Heart left ventricle (tissue), 16 donors: Measurements from ENCODE around the gene NDUFV3. TPM values are rescaled to one million over a fixed set of nuclear protein-coding genes. Genes with fewer than 3 reads are reported as not detected.
A peak's percentile ranks its signal among the peaks of the same experiment; 100 is the strongest.

ENCODE experiments used
- ATAC-seq, 4 donors: fragments of 200-7000 bp; cut with Tn5 transposase; one replicate each; pipeline ENCODE4 v1.9.1; 2020 to 2022; ENCODE audit warnings: moderate library complexity in 4 of 4, mild to moderate bottlenecking in 3 of 4, moderate number of reproducible peaks in 1 of 4
- DNase-seq, 5 donors: peaks; one replicate each; pipeline ENCODE4 v3.0.0-alpha.2; 2020
- H3K27ac ChIP-seq, 12 donors: fragments of 200-600 bp; sonication (generic) in 4 of 12; one replicate each; pipeline versions ENCODE4 v1.5.0 to v1.8.0; 2016 to 2022; ENCODE audit warnings: mild to moderate bottlenecking in 2 of 12
- H3K27me3 ChIP-seq, 9 donors: fragments of 200-600 bp; sonication (generic) in 2 of 9; one replicate each; pipeline versions ENCODE4 v1.5.1 to v1.8.0; 2016 to 2022; ENCODE audit warnings: mild to moderate bottlenecking in 3 of 9
- H3K36me3 ChIP-seq, 9 donors: fragments of 200-600 bp; sonication (generic) in 2 of 9; one replicate each; pipeline versions ENCODE4 v1.5.0 to v1.8.0; 2018 to 2022; ENCODE audit warnings: mild to moderate bottlenecking in 2 of 9
- H3K4me1 ChIP-seq, 12 donors: fragments of 200-600 bp; sonication (generic) in 4 of 12; one replicate each; pipeline versions ENCODE4 v1.5.0 to v1.8.0; 2016 to 2022; ENCODE audit warnings: mild to moderate bottlenecking in 3 of 12
- H3K4me3 ChIP-seq, 12 donors: fragments of 200-600 bp; sonication (generic) in 4 of 12; one replicate each; pipeline versions ENCODE4 v1.5.0 to v1.8.0; 2017 to 2022; ENCODE audit warnings: mild to moderate bottlenecking in 9 of 12, moderate library complexity in 4 of 12
- H3K9me3 ChIP-seq, 12 donors: fragments of 200-600 bp; sonication (generic) in 4 of 12; one replicate each; pipeline versions ENCODE4 v1.5.0 to v1.8.0; 2016 to 2022; ENCODE audit warnings: mild to moderate bottlenecking in 1 of 12
- CTCF ChIP-seq, 12 donors: fragments of 200-600 bp; sonication (generic) in 4 of 12; IDR thresholded peaks; one replicate each; pipeline versions ENCODE4 v1.5.0 to v1.8.0; 2018 to 2022; ENCODE audit warnings: antibody characterized with exemption in 12 of 12, mild to moderate bottlenecking in 5 of 12
- POLR2A ChIP-seq, 2 donors: fragments of 450-650 bp; IDR thresholded peaks; one replicate each; pipeline ENCODE4 v1.6.1; 2017; ENCODE audit warnings: antibody characterized with exemption in 2 of 2, mild to moderate bottlenecking in 2 of 2, moderate library complexity in 2 of 2
- WGBS, 4 donors: extraction: QIAGEN DNeasy Blood & Tissue Kit in 2 of 4; methylation state at CpG; one replicate each; pipeline versions ENCODE4 v1.1.5 to v1.1.7; 2013 to 2018; 5-methylcytosine and 5-hydroxymethylcytosine counted together
- intact Hi-C, 10 donors: fragments of 100-400 bp; cut with DNase I; formaldehyde crosslinking; loops; one replicate each; pipeline versions ENCODE4 v1.11.1 to v1.14.2; 2022
- polyA plus RNA-seq, 2 donors: library from polyadenylated mRNA; stranded (reverse); fragments of 200-250 nt; gene quantifications; one replicate each; pipeline ENCODE4 v1.2.3, GENCODE V29; 2013
- total RNA-seq, 9 donors: library from RNA; depleted of rRNA in 2 of 9; stranded (reverse); fragments of >200 nt in 2 of 9; fragmentation: NEBNext Ultra II Directional in 3 of 9; extraction: Animal tissue kit (Norgen Biotek cat#: 25700) in 3 of 9; gene quantifications; one replicate each; pipeline versions ENCODE4 v1.1.0 to v1.2.4, GENCODE V29; 2016 to 2023
- donor health status: ischemic (EF 13 %, LVEDD 7.1; RV severe dilation, severe dysfunction).
- donor health status: healthy with polysubstance abuse.
- donor health status: DM: no; HTN: yes; CAD: no.
- donor health status: DM: no; HTN: no; CAD: no.
- donor health status: ischemic (EF 25% LVEDD 6.9; RV normal size, moderate dysfunction).
- donor health status: ischemic (EF 25% LVEDD 5.7; RV mildly dilated, moderate dysfunction).
- donor health status: healthy.
- donor health status: DM: yes; HTN: yes; CAD: no.
- donor health status: ischemic (EF 35%, LVEDD 5.7; RV mildly dilated, moderate dysfunction).
- donor health status: nonischemic (EF 11% LVEDD 7.7; RV severe dilation, severe dysfunction).
- donor health status: DM: yes; HTN: yes; CAD: no.
- donor health status: PGD.
- donor health status: ischemic (EF 29% LVEDD 5.4; RV normal size, mild dysfunction).
- donor health status: nonischemic (EF 23%, LVEDD 6.1; RV moderate dilation, normal function).

Gene NDUFV3
- total and polyA plus RNA-seq, 11 donors, result 22.7 to 62.8 (median 50.4) TPM

GRCh38 chr21:42848932-42849758 is 44.0 kb upstream of the NDUFV3 start:
- TF ChIP-seq POLR2A (IDR thresholded peaks at IDR 0.05) (no peak), CTCF (IDR thresholded peaks at IDR 0.05) (no peak)
- 89 to 93% (median 91%) methylated on average over 44 to 54 of the region's 54 CpGs for WGBS, 4 donors
- Histone ChIP-seq H3K9me3 (no peaks in the 10 kb centered on the region), H3K27ac (no peak overlapping the region), H3K4me1 (peaks cover 0 to 13% (median 0%) of the 10 kb centered on the region in 12 donors), H3K27me3 (no peaks in the 10 kb centered on the region), H3K4me3 (no peak overlapping the region), H3K36me3 (peaks cover 0 to 91% (median 71%) of the 10 kb centered on the region in 9 donors)
- no peak for DNase-seq
- intact Hi-C loops, result no loop called here
- no peak for ATAC-seq

- Histone ChIP-seq H3K9me3 (no peaks in the 10 kb centered on the region), H3K36me3 (peaks cover 0 to 91% (median 72%) of the 10 kb centered on the region in 9 donors), H3K4me1 (peaks cover 0 to 10% (median 0%) of the 10 kb centered on the region in 12 donors), H3K4me3 (no peak overlapping the region), H3K27me3 (no peaks in the 10 kb centered on the region), H3K27ac (no peak overlapping the region)
- DNase-seq, result no peak
- ATAC-seq, result no peak
- intact Hi-C loops, result no loop called here
- no peak for TF ChIP-seq POLR2A (IDR thresholded peaks at IDR 0.05)
- WGBS, 4 donors, result 95 to 97% (median 95%) methylated on average over 24 to 29 of the region's 29 CpGs
These were observed 43.2 kb upstream of the NDUFV3 start for GRCh38 chr21:42849759-42850412.

GRCh38 chr21:42850463-42850862 is 42.6 kb upstream of the NDUFV3 start:
- DNase-seq (no peak), ATAC-seq (peak in 1 of 4 donors; percentile 3)
- TF ChIP-seq POLR2A (IDR thresholded peaks at IDR 0.05) (no peak), CTCF (IDR thresholded peaks at IDR 0.05) (no peak)

GRCh38 chr21:42850866-42851391 is 42.2 kb upstream of the NDUFV3 start:
- no peak for DNase-seq
- Histone ChIP-seq H3K27ac (no peak overlapping the region), H3K4me1 (no peaks in the 10 kb centered on the region), H3K4me3 (no peak overlapping the region), H3K36me3 (peaks cover 0 to 91% (median 79%) of the 10 kb centered on the region in 9 donors), H3K9me3 (no peaks in the 10 kb centered on the region), H3K27me3 (no peaks in the 10 kb centered on the region)
- ATAC-seq, result peak in 3 of 4 donors; percentile 9 to 33 (median 10)
- 83 to 96% (median 89%) methylated on average over 13 to 21 of the region's 21 CpGs for WGBS, 4 donors
- TF ChIP-seq CTCF (IDR thresholded peaks at IDR 0.05) (peak in 6 of 12 donors; percentile 7 to 34 (median 23)), POLR2A (IDR thresholded peaks at IDR 0.05) (no peak)
- intact Hi-C loops, result no loop called here

More at GRCh38 chr21:42850463-42850862, 42.6 kb upstream of the NDUFV3 start:
- Histone ChIP-seq H3K4me3 (no peak overlapping the region), H3K4me1 (peaks cover 0 to 4% (median 0%) of the 10 kb centered on the region in 12 donors), H3K27ac (no peak overlapping the region), H3K36me3 (peaks cover 0 to 91% (median 77%) of the 10 kb centered on the region in 9 donors), H3K27me3 (no peaks in the 10 kb centered on the region), H3K9me3 (no peaks in the 10 kb centered on the region)
- intact Hi-C loops, result no loop called here
- WGBS, 4 donors, result 91 to 95% (median 94%) methylated on average over 7 to 10 of the region's 10 CpGs
